HG02840 (cell line): ENCODE data around the gene GYS1.
"Not testable (repeated sequence)": the region's sequence is repeated elsewhere in the genome, so short reads cannot be mapped to it uniquely, and the experiment has no call there.

ENCODE experiments used
- ATAC-seq: cut with Tn5 transposase; IDR thresholded peaks from one replicate; pipeline ENCODE4 v1.9.1; 2021; ENCODE audit warnings: mild to moderate bottlenecking, moderate library complexity, moderate number of reproducible peaks; ENCODE audit not compliant: unreplicated experiment, low FRiP score

GYS1 gene

GRCh38 chr19:48993175-48994034 lies at the start of gene GYS1, which contains the start of gene RUVBL2:
TSS of gene GYS1 (minus strand) at chr19:48993309. CDS start at chr19:48993112, 197 bp downstream.
TSS of gene RUVBL2 (plus strand) at chr19:48993887. CDS start at chr19:48993912, 25 bp downstream.
- peak; percentile 89 for ATAC-seq

GRCh38 chr19:49042666-49043065 lies 49.6 kb upstream of the GYS1 start:
- not testable (repeated sequence) for ATAC-seq

- no peak for ATAC-seq
Measured at GRCh38 chr19:49042177-49042576, 49.1 kb upstream of the GYS1 start.

DNA sequence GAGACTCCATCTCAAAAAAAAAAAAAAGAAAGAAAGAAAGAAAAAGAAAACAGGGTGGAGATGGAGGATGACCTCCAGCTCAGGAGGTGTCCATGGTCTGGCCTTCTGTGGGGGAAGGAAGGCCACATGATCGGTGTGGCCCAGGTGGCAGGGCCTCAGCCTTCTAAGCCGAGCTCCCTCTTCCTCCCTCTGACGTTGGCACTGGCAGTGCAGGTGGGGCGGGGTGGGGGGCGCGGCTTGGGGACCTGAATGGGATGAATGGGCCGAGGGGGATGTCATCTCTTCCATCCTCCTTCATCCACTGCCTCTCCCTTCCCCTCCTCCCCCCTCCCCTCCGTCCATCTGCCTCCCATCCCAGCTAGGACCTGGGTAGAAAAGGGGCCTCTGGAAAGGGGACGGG lies 46.6 kb upstream of the GYS1 start:
- ATAC-seq = not testable (repeated sequence)

DNA sequence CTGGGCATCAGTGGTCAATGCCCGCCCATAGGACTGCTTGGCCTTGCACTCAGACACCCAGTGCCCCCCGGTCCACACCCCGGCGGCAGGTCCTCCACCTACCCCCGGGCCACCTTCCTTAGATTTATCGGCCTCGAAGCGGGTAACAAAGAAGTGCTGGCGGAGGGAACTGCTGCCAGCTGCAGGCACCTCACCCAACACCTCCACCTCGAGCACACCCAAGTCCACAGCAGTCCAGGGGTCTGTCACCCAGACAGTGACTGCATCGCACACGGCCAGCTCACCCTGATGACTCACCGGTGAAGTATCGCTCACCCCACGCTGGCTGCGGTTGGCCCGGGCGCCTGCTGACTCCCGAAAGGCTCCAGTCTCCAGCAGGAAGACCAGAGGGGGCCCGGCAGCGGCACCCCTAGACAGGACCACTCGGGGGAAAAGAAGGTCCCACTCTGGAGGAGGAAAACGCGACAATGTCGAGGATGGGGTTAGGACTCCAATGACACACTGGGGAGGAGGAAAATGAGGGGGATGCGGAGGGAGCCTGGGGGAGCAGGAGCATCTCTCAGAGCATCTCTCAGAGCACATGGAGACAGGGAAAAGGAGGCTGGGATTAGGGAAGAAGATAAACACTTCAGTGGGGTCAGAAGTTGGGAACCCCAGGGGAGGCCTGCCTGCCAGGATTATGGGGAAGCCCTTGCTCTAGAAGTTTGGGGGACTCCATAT lies 45.6 kb upstream of the GYS1 start:
- not testable (repeated sequence) for ATAC-seq

- not testable (repeated sequence) for ATAC-seq
Measured at GRCh38 chr19:49038111-49038510, 45.0 kb upstream of the GYS1 start.

GRCh38 chr19:49036815-49037214 lies 43.7 kb upstream of the GYS1 start, which contains the start of gene CGB1:
TSS of gene CGB1 (minus strand) at chr19:49036895. CDS start at chr19:49036711, 184 bp downstream.
- not testable (repeated sequence) for ATAC-seq

- ATAC-seq = not testable (repeated sequence)
Measured at GRCh38 chr19:49031642-49032301, 38.7 kb upstream of the GYS1 start, which contains the start of gene CGB2. TSS of gene CGB2 (plus strand) at chr19:49031890. CDS start at chr19:49032096, 206 bp downstream.

- not testable (repeated sequence) for ATAC-seq
Measured at GRCh38 chr19:49030323-49030722, 37.2 kb upstream of the GYS1 start.

GRCh38 chr19:49029749-49030148 lies 36.6 kb upstream of the GYS1 start:
- ATAC-seq = not testable (repeated sequence)

GRCh38 chr19:49028686-49029085 lies 35.6 kb upstream of the GYS1 start:
- ATAC-seq = not testable (repeated sequence)

DNA sequence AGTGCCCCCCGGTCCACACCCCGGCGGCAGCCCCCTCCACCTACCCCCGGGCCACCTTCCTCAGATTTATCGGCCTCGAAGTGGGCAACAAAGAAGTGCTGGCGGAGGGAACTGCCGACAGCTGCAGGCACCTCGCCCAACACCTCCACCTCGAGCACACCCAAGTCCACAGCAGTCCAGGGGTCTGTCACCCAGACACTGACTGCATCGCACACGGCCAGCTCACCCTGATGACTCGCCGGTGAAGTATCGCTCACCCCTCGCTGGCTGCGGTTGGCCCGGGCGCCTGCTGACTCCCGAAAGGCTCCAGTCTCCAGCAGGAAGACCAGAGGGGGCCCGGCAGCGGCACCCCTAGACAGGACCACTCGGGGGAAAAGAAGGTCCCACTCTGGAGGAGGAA lies 32.5 kb upstream of the GYS1 start:
- ATAC-seq = not testable (repeated sequence)

- ATAC-seq = not testable (repeated sequence)
Measured at GRCh38 chr19:49025088-49025487, 32.0 kb upstream of the GYS1 start.

DNA sequence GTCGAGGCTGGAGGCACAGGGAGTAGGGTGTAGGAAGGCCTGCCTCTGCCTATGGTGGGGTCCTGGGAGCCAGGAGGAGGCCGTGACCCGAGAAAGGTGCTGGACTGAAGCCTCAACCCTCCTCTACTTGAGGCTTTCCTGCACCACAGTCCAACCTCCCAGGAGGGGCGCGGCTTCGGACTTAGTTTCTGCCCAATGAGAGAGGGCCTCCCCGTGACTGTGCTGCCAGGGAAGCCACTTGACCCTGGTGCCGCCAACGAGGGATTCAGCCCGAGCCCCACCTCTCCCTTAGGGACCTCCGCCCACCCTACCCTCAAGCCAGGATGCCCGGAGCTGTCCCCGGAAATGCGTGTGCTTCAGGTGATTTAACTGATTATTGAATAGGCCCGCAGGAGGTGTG lies 31.1 kb upstream of the GYS1 start, which contains the start of gene CGB3:
TSS of gene CGB3 (minus strand) at position 101 of the 400 bp plus-strand sequence. CDS start 362 bp downstream, outside the sequence.
- not testable (repeated sequence) for ATAC-seq

DNA sequence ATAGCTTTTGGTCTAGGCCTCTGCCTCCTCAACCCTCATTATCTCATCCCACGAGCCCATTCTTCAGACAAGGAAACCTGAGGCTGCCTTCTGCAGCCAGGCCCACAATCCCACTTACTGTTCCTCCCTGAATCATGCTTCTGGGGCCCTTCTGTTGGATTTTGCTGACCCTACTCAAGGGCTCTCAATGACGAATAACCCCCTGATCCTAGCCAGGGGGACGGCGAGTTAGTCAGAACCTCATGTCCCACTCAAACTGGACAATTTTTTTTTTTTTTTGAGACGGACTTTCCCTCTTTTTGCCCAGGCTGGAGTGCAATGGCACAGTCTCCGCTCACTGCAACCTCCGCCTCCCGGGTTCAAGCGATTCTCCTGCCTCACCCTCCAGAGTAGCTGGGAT lies 29.0 kb upstream of the GYS1 start:
- ATAC-seq = no peak

GRCh38 chr19:49020931-49021895 lies 28.1 kb upstream of the GYS1 start:
- no peak for ATAC-seq

- ATAC-seq = no peak
Measured at GRCh38 chr19:49020342-49020741, 27.2 kb upstream of the GYS1 start.

GRCh38 chr19:49019242-49019932 lies 26.3 kb upstream of the GYS1 start:
- no peak for ATAC-seq
